Thymus (tissue), 11 donors: ENCODE measurements around the gene LIPA. TPM values are rescaled to one million over a fixed set of nuclear protein-coding genes. Genes with fewer than 3 reads are reported as not detected.
"Not testable (repeated sequence)": the region's sequence is repeated elsewhere in the genome, so short reads cannot be mapped to it uniquely, and the experiment has no call there.

Experiments
- DNase-seq, 9 donors: peaks; one replicate each; pipeline ENCODE4 v3.0.0-alpha.2; 2013; ENCODE audit warnings: low spot score in 9 of 9, low read depth in 6 of 9, missing footprints in 1 of 9
- H3K27ac ChIP-seq, 2 donors: one replicate each; pipeline ENCODE4 v1.5.1; 2013; ENCODE audit warnings: control low read depth in 1 of 2, low read depth in 1 of 2, low read length in 1 of 2, mild to moderate bottlenecking in 1 of 2, moderate library complexity in 1 of 2
- H3K27me3 ChIP-seq, 2 donors: one replicate each; pipeline ENCODE4 v1.5.1; 2013; ENCODE audit warnings: low read length in 1 of 2; ENCODE audit not compliant: control insufficient read depth in 2 of 2, insufficient read depth in 1 of 2
- H3K36me3 ChIP-seq, 2 donors: one replicate each; pipeline ENCODE4 v1.5.1; 2013; ENCODE audit warnings: low read length in 1 of 2, mild to moderate bottlenecking in 1 of 2, moderate library complexity in 1 of 2; ENCODE audit not compliant: control insufficient read depth in 2 of 2, insufficient read depth in 2 of 2
- H3K4me1 ChIP-seq, 2 donors: one replicate each; pipeline ENCODE4 v1.5.1; 2013; ENCODE audit warnings: low read length in 2 of 2; ENCODE audit not compliant: control insufficient read depth in 2 of 2, insufficient read depth in 2 of 2
- H3K4me3 ChIP-seq, 2 donors: one replicate each; pipeline ENCODE4 v1.5.1; 2013; ENCODE audit warnings: low read length in 2 of 2, control low read depth in 1 of 2, mild to moderate bottlenecking in 1 of 2
- H3K9me3 ChIP-seq, 2 donors: one replicate each; pipeline ENCODE4 v1.5.1; 2013; ENCODE audit warnings: low read length in 1 of 2, mild to moderate bottlenecking in 1 of 2; ENCODE audit not compliant: control insufficient read depth in 2 of 2, insufficient read depth in 1 of 2
- WGBS: extraction: QIAGEN DNeasy Blood & Tissue Kit; methylation state at CpG from one replicate; pipeline ENCODE4 v1.1.7; 2013; 5-methylcytosine and 5-hydroxymethylcytosine counted together
- polyA plus RNA-seq: library from polyadenylated mRNA; stranded (reverse); fragments of 200-250 nt; gene quantifications from one replicate; pipeline ENCODE4 v1.2.3, GENCODE V29; 2013
- total RNA-seq: library from RNA; stranded (reverse); fragments of 120-200 nt; gene quantifications from one replicate; pipeline ENCODE4 v1.2.4, GENCODE V29; 2013
- donor health status: healthy.

Gene LIPA
- total and polyA plus RNA-seq, 2 donors: 45.9 to 62.3 TPM

DNA sequence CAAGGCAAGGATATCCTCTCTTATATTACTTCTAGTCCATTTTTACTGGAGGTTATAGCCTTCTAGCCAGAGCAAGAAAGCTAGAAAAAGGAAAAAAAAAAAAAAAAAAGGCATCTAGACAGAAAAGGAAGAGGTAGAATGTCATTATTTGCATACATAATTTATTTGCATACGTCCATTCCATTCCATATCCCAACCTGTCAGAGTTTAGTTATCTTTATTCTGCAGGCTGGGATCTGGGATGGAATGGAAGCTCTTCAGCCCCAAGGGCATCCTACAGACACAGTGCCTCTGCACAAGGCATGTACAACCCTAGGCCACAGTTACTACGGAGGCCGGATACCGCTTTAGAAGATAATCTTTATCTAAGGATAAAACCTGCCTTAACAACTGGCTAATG lies 54.1 kb downstream of the LIPA start:
- DNase-seq: no peak
- Histone ChIP-seq H3K9me3 (no peaks in the 10 kb centered on the region), H3K27ac (no peak overlapping the region), H3K4me1 (no peaks in the 10 kb centered on the region), H3K27me3 (no peaks in the 10 kb centered on the region), H3K4me3 (no peak overlapping the region), H3K36me3 (no peaks in the 10 kb centered on the region)
- WGBS: 73% methylated on average over 4 of the region's 4 CpGs

- 98% methylated on average over 3 of the region's 3 CpGs for WGBS
These were observed 60.3 kb downstream of the LIPA start for GRCh38 chr10:89191301-89191700.

DNA sequence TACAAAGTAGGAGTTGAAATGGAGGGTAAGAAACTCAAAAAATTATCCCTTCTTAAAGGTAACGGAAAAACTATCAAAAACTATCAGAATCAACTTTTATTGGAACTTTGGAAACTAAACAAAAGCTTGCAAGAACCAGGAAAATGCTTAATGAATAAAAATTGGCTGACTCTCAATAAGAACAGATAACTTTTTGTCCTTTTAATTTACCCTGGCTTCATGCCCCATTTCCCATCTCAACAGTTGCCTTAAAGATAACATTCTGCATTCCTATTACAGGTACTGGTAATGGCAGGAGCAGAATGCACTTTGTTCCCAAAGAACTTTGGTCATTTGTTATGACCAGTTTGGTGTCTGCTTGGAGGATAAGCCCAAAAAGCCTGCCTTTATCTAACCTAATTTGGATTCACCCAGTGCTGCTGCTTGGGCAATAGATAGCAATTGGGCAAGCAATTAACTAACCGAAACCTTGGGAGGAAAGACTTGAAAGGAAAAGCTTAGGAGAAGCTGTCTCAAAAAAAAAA lies 62.3 kb downstream of the LIPA start:
- H3K9me3 ChIP-seq: no peaks in the 10 kb centered on the region
- no peaks in the 10 kb centered on the region for H3K36me3 ChIP-seq
- WGBS: 97% methylated on average over 2 of the region's 2 CpGs
- H3K27ac ChIP-seq: no peak overlapping the region
- no peaks in the 10 kb centered on the region for H3K27me3 ChIP-seq
- H3K4me1 ChIP-seq: no peaks in the 10 kb centered on the region
- no peak overlapping the region for H3K4me3 ChIP-seq
- no peak for DNase-seq

More at GRCh38 chr10:89191301-89191700, 60.3 kb downstream of the LIPA start:
- not testable (repeated sequence) for H3K4me3 ChIP-seq, H3K27ac ChIP-seq, H3K27me3 ChIP-seq, H3K36me3 ChIP-seq, H3K9me3 ChIP-seq, H3K4me1 ChIP-seq, DNase-seq

GRCh38 chr10:89185658-89186057 lies 65.9 kb downstream of the LIPA start:
- no peaks in the 10 kb centered on the region for H3K27me3 ChIP-seq
- no peaks in the 10 kb centered on the region for H3K36me3 ChIP-seq
- no peak overlapping the region for H3K27ac ChIP-seq
- no peak for DNase-seq
- no peaks in the 10 kb centered on the region for H3K4me1 ChIP-seq
- H3K4me3 ChIP-seq: no peak overlapping the region
- no peaks in the 10 kb centered on the region for H3K9me3 ChIP-seq

GRCh38 chr10:89184638-89185037 lies 66.9 kb downstream of the LIPA start:
- no peaks in the 10 kb centered on the region for H3K27me3 ChIP-seq
- no peaks in the 10 kb centered on the region for H3K9me3 ChIP-seq
- H3K36me3 ChIP-seq: no peaks in the 10 kb centered on the region
- H3K27ac ChIP-seq: no peak overlapping the region
- no peaks in the 10 kb centered on the region for H3K4me1 ChIP-seq
- WGBS: 93% methylated on average over 3 of the region's 3 CpGs
- no peak overlapping the region for H3K4me3 ChIP-seq
- DNase-seq: no peak

DNA sequence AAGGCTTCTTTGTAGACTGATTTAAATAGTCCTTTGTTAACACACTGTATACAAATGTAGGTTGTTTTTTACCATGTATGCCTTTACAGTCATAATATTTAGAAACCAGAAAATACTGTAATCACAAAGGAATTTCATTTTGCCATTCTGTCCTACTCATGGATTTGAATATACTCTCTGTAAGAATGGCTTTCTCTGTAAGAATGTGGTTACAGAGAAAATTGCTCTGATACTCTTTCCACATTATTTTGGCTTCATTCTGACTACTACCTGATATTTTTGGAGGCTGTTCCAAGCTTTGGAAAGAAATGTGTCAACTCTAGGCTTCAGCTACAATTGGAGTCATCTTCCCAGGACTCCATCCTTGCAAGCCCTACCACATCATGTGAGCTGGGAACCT lies 68.0 kb downstream of the LIPA start:
- Histone ChIP-seq H3K27ac (no peak overlapping the region), H3K27me3 (no peaks in the 10 kb centered on the region), H3K4me3 (no peak overlapping the region), H3K4me1 (no peaks in the 10 kb centered on the region), H3K36me3 (no peaks in the 10 kb centered on the region), H3K9me3 (no peaks in the 10 kb centered on the region)
- DNase-seq: no peak

DNA sequence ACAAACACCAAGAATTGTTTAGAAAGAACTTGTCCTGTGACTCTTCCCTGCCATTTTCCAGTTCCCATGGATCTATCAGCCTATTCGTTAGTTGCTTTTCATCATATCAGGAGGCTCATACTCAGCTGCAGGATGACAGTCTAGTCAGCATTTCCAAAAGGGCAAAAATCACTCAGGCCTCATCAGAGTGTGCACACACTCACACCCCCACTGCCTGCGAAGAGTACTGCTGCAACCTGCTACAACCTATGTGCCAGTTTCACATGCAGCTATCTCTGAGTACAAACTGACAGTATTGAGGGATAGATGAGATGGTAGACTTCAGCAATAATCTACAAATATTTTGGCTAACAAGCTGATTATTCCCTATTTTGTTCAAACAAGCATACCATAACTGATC lies 68.7 kb downstream of the LIPA start:
- no peak for DNase-seq
- Histone ChIP-seq H3K36me3 (no peaks in the 10 kb centered on the region), H3K27me3 (no peaks in the 10 kb centered on the region), H3K9me3 (no peaks in the 10 kb centered on the region), H3K27ac (no peak overlapping the region), H3K4me1 (no peaks in the 10 kb centered on the region), H3K4me3 (no peak overlapping the region)
- 98% methylated on average over 2 of the region's 2 CpGs for WGBS

- Histone ChIP-seq H3K9me3 (no peaks in the 10 kb centered on the region), H3K27me3 (no peaks in the 10 kb centered on the region), H3K4me3 (no peak overlapping the region), H3K27ac (no peak overlapping the region), H3K36me3 (no peaks in the 10 kb centered on the region), H3K4me1 (no peaks in the 10 kb centered on the region)
- DNase-seq: no peak
These were observed 75.8 kb downstream of the LIPA start for GRCh38 chr10:89175816-89176215.

- no peak for DNase-seq
- Histone ChIP-seq H3K4me3 (no peak overlapping the region), H3K36me3 (no peaks in the 10 kb centered on the region), H3K27ac (no peak overlapping the region), H3K9me3 (no peaks in the 10 kb centered on the region), H3K4me1 (no peaks in the 10 kb centered on the region), H3K27me3 (no peaks in the 10 kb centered on the region)
These were observed 78.5 kb downstream of the LIPA start for GRCh38 chr10:89173075-89173474.

- no peaks in the 10 kb centered on the region for H3K9me3 ChIP-seq
- no peak overlapping the region for H3K4me3 ChIP-seq
- H3K27ac ChIP-seq: no peak overlapping the region
- H3K36me3 ChIP-seq: no peaks in the 10 kb centered on the region
- WGBS: over 99% methylated on average over 4 of the region's 4 CpGs
- H3K4me1 ChIP-seq: no peaks in the 10 kb centered on the region
- no peaks in the 10 kb centered on the region for H3K27me3 ChIP-seq
- DNase-seq: no peak
These were observed 79.6 kb downstream of the LIPA start for GRCh38 chr10:89171996-89172395.
